ENCODE measurements around the gene ZDHHC12.

The ZDHHC12 gene

DNA sequence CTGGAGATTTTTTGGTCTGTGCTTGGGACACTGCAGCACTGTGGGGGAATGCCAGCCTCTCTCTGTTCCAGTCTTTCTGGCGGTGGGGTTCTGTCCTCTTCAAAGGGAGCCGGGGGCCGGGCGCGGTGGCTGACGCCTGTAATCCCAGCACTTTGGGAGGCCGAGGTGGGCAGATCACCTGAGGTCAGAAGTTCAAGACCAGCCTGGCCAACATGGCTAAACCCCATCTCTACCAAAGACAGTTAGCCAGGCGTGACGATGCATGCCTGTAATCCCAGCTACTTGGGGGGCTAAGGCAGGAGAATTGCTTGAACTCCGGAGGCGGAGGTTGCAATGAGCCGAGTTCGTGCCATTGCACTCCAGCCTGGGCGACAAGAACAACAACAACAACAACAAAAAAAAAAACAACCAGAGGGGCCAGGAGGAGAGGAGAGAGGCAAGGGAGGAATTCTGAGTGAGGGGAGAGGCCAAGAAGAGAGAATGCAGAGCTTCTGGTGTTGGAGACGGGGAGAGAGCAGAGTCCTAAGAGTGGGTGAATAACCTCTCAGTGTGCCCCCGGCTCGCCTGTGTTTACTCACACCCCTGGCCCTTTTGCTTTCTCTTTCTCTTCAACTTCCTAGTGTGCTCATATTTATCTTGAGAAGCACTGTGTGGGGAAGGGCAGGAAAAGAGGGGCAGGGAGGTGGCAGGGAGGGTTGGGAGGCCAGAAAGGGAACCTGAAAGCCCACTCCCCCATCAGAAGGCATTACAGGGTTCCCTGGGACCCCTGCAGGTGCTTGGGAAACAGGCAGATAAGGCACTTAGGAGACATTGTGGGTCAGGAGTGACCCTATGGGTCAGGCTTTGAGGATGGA, 38.1 kb downstream of the ZDHHC12 start:
- peak; percentile 63 for DNase-seq (ENCODE audit: low spot score)

DNA sequence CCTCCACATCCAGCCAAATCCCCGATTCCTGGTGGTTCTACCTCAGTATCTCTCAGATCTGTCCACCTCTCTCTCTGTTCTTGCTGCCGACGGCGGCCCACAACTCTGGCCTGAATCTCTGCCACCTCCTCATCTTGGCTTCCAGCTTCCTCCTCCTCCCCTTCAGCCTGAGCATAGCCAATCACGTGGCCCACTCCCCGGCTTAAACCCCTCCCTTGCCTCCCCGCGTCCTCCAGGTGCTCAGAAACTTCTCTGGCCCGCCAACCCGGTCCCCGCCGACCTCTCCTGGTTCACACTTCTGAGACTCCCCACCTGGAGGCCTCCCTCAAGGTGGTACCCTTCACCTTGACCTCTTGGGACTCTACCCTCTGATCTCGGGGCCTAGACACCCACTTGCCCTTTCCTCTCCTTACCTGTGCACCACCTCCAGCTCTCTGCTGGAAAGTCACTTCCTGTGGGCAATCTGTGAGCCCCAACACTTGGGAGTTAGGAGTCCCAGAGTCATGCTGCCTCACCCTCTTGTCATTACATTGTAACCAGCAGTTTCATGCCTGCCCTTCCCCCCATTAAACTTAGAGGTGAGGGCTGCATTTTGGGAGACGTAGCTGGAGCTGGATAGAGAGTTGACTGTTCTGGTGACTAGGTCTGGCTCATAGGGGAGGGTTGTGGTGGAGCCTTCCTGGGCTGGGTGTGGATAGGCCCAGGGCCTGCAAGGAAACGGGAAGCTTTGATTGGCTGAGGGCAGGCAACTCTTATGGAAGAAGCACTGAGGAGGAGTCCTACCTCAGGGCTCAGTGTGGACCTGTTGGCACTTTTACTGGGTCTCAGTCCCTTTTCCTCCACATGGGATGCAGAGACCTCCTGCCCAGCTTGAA, 39.4 kb downstream of the ZDHHC12 start:
- peak; percentile 93 for DNase-seq (ENCODE audit: low spot score)

DNA sequence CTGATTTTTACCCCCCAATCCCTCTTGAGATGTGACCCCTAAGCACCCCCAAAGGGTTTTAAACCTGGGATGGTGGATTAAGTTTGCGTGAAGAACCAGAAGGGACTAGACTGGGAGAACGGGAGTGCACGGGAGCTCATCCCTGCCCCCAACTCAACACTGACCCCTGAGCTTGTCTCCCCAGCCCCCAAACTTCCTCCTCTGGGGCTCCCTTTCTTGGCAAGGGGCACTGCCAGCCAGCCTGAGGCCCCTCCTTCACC, 39.9 kb downstream of the ZDHHC12 start:
- DNase-seq (ENCODE audit: low spot score), result no peak

DNA sequence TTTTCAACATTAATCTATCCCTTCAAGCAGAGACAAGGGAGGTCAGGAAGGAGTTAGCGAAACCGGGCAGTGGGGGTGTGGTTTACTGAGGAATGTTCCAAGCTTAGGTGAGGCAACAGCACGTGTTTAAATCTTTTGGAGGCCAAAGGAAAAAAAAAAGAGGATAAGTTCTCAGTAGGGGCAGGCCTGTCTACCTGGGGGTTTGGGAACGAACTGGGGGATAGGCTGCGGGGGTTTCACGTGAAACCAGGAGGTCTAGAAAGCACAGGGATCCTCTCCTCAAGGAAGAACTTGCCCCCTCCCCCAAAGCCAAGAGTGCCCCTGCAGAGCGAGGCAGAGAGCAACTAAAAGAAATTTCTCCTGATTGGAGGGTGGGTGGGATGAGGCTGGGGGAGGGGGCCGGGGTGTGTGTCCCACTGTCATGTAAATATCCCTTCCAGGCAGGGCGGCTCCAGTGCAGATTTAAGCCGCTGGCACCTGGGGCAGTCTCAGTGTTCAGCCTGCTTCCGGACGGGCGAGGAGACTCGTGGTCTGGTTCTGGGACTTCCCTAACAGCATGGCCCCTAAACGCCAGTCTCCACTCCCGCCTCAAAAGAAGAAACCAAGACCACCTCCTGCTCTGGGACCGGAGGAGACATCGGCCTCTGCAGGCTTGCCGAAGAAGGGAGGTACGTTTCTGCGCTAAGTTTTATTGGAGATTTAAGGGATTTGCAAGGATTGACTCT, 40.4 kb downstream of the ZDHHC12 start:
- DNase-seq (ENCODE audit: low spot score), result peak; percentile 89

DNA sequence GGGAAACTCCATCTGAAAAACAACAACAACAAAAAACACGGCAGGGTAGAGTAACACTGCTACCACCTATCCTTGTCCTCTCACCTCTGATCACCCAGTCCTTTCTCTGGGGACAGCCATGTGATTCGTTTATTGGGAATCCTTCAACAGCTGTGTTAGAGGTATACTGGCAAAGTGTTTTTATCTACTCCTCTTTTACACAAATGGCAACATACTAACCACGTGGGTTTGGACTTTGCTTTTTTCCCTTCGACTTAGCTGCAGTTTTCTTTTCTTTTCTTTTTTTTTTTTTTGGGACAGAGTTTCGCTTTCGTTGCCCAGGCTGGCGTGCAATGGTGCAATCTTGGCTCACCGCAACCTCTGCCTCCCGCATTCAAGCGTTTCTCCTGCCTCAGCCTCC, 46.1 kb downstream of the ZDHHC12 start:
- DNase-seq (ENCODE audit: low spot score), result no peak

DNA sequence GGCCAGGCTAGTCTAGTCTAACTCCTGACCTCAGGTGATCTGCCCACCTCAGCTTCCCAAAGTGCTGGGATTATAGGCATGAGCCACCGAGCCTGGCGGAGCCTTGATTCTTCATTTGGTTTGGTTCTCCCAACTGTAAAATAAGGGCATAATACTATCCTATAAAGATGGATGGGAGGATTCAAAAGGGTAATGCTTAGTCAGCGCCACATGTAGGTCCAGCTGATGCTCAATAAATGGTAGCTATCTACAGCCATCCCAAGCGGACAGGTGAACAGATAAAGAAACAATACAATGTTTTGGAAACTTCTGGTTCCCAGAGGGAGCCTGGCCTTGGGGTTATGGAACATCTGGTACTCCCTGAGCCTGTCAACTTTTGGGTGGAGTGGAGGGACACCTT, 48.5 kb downstream of the ZDHHC12 start:
- no peak for DNase-seq (ENCODE audit: low spot score)

Data from NAMALWA (cell line).